ENCODE data around the gene IAH1. TPM values are rescaled to one million over a fixed set of nuclear protein-coding genes. Genes with fewer than 3 reads are reported as not detected.

IAH1 gene
- total and polyA plus RNA-seq, 9 of the 15 experiments (the other 6 are each of a cell fraction or from before 2014, with no cell fraction given) = 0.04 to 19.3 (median 0.36) TPM; not detected in 3

GRCh38 chr2:9532421-9532820, 58.1 kb downstream of the IAH1 start:
- no peak overlapping the region for H3K4me3 ChIP-seq
- CTCF ChIA-PET (ENCODE audit: low intra/inter-chr PET ratio) = no interaction called here
- ATAC-seq (no peak), DNase-seq (ENCODE audit: extremely low read depth in 1 of 4, low spot score in 3 of 4) (no peak), FAIRE-seq (no peak)
- H3K9ac ChIP-seq (ENCODE audit: insufficient read depth in 1 of 2, low read depth in 2 of 2, low read length in 2 of 2) = no peak overlapping the region
- H2AFZ ChIP-seq (ENCODE audit: low read depth, low read length) = no peak overlapping the region
- H3K79me2 ChIP-seq (ENCODE audit: control insufficient read depth, insufficient read depth, low read length) = peaks cover 2% of the 10 kb centered on the region; the same call in 1 of the 3 replicates
- no peaks in the 10 kb centered on the region for H3K9me1 ChIP-seq (ENCODE audit: control insufficient read depth, insufficient read depth, low read length)
- 100% methylated on average over 4 of the region's 4 CpGs for WGBS (ENCODE audit: insufficient coverage, low coverage, missing lambda C conversion rate)
- no peak overlapping the region for H3K27ac ChIP-seq (ENCODE audit: extremely low read depth, low read depth, low read length)
- POLR2A ChIA-PET = interaction anchor here (1.3 to 2.2 kb wide), 2 partner anchors 17 to 22 kb away, joined by 3 to 6 read pairs; no protein-coding TSS in a partner anchor
- no peaks in the 10 kb centered on the region for H3K9me3 ChIP-seq (replicated peaks; ENCODE audit: control insufficient read depth, insufficient read depth, low read depth, low read length)
- intact Hi-C loops (cut with micrococcal nuclease) = no loop called here
- no peaks in the 10 kb centered on the region for H3K4me1 ChIP-seq (replicated peaks in 1 of 2; ENCODE audit: control insufficient read depth in 2 of 2, insufficient read depth in 2 of 2, low read length in 2 of 2)
- no peaks in the 10 kb centered on the region for H4K20me1 ChIP-seq (replicated peaks; ENCODE audit: control insufficient read depth, insufficient read depth, low read length)
- TF ChIP-seq ZSCAN29 (IDR thresholded peaks at IDR 0.05) = no peak
- no peak for TF ChIP-seq SMARCB1 (IDR thresholded peaks at IDR 0.05; ENCODE audit: insufficient read length, low read depth)
- TF ChIP-seq LCOR (CRISPR knock-in tag; IDR thresholded peaks at IDR 0.05) = no peak
- no peak for TF ChIP-seq POLR2A (conservative IDR thresholded peaks at IDR 0.05)
- no peak for TF ChIP-seq ZNF354B (CRISPR knock-in tag; IDR thresholded peaks at IDR 0.05)
- TF ChIP-seq ZNF511 (CRISPR knock-in tag; IDR thresholded peaks at IDR 0.05) = no peak
- no peak for TF ChIP-seq ZFP91 (CRISPR knock-in tag; IDR thresholded peaks at IDR 0.05)
- peaks cover 55% of the 10 kb centered on the region; the same call in 2 of the 3 replicates for H3K36me3 ChIP-seq (ENCODE audit: control insufficient read depth, insufficient read depth, low read length)
- no TSS peak for BruUV-seq (replicated peaks)
- H3K4me2 ChIP-seq (ENCODE audit: insufficient read depth, low read length) = no peak overlapping the region
- H3K27me3 ChIP-seq (ENCODE audit: control insufficient read depth in 2 of 2, insufficient read depth in 2 of 2, low read length in 2 of 2) = no peaks in the 10 kb centered on the region
- in situ Hi-C loops (cut with MboI) = no loop called here

Measured in K562 (cell line).